H1 (cell line): ENCODE measurements around the gene LRTM2. TPM values are rescaled to one million over a fixed set of nuclear protein-coding genes. Genes with fewer than 3 reads are reported as not detected.

Experiments
- CTCF ChIA-PET: fragments of 300-600 bp; sonication (Branson Sonifier 250); formaldehyde crosslinking; loops from one replicate; lab custom pipeline; 2021; ENCODE audit not compliant: partially characterized antibody; lab: Charles Lee
- POLR2A ChIA-PET: fragments of 300-600 bp; sonication (Branson Sonifier 250); formaldehyde crosslinking; loops from one replicate; lab custom pipeline; 2021; ENCODE audit warnings: inconsistent platforms; ENCODE audit not compliant: partially characterized antibody; lab: Charles Lee
- DNase-seq, 2 experiments: peaks; one replicate each; pipeline versions ENCODE4 v3.0.0 to v3.0.0-alpha.2; 2010 to 2022; ENCODE audit warnings: low spot score in 2 of 2, low read depth in 1 of 2, mixed read lengths in 1 of 2
- FAIRE-seq: peaks from 2 replicates; lab custom pipeline; 2011; peaks lifted over from hg19 to GRCh38; lab: Jason Lieb, UNC
- H2AFZ ChIP-seq: 2 replicates; pipeline ENCODE4 v1.8.1; 2012; ENCODE audit warnings: low read length, inconsistent platforms
- H2AK5ac ChIP-seq: 2 replicates; pipeline ENCODE4 v1.6.1; 2013; ENCODE audit warnings: low read depth, low read length
- H2BK120ac ChIP-seq: replicated peaks from 2 replicates; pipeline ENCODE3; 2013; ENCODE audit warnings: low read depth, low read length, inconsistent platforms
- H2BK12ac ChIP-seq: 2 replicates; pipeline ENCODE4 v1.6.1; 2013; ENCODE audit warnings: low read depth, low read length
- H2BK15ac ChIP-seq: 2 replicates; pipeline ENCODE4 v1.6.1; 2013; ENCODE audit warnings: low read length
- H2BK20ac ChIP-seq: 2 replicates; pipeline ENCODE4 v1.6.1; 2013; ENCODE audit warnings: low read length
- H2BK5ac ChIP-seq: 2 replicates; pipeline ENCODE4 v1.6.1; 2013; ENCODE audit warnings: low read depth, low read length
- H3K14ac ChIP-seq: 2 replicates; pipeline ENCODE4 v1.6.1; 2013; ENCODE audit warnings: inconsistent platforms; ENCODE audit not compliant: insufficient read length
- H3K18ac ChIP-seq: 2 replicates; pipeline ENCODE4 v1.6.1; 2013; ENCODE audit warnings: low read length; ENCODE audit errors: extremely low read depth
- H3K23ac ChIP-seq: 2 replicates; pipeline ENCODE4 v1.6.1; 2013; ENCODE audit warnings: inconsistent platforms; ENCODE audit not compliant: insufficient read length
- H3K23me2 ChIP-seq: 2 replicates; pipeline ENCODE4 v1.6.1; 2013; ENCODE audit warnings: low read depth, low read length
- H3K27ac ChIP-seq: 2 replicates; pipeline ENCODE4 v1.6.1; 2011; ENCODE audit warnings: low read depth, low read length, inconsistent platforms
- H3K27me3 ChIP-seq, 4 experiments: replicated peaks in 1 of 4; 1 replicate in 1 of 4; 2 replicates in 3 of 4; pipeline versions ENCODE4 v1.6.1 to v1.8.1; 2011 to 2013; ENCODE audit warnings: low read length in 3 of 4, mild to moderate bottlenecking in 3 of 4, inconsistent platforms in 2 of 4, mixed read lengths in 2 of 4, moderate library complexity in 1 of 4; ENCODE audit not compliant: control insufficient read depth in 3 of 4, insufficient read depth in 3 of 4; ENCODE audit errors: extremely low read depth in 1 of 4
- H3K36me3 ChIP-seq, 4 experiments: 2 replicates each; pipeline versions ENCODE4 v1.6.1 to v1.8.1; 2011 to 2013; ENCODE audit warnings: mild to moderate bottlenecking in 4 of 4, low read length in 3 of 4, moderate library complexity in 2 of 4, control low read depth in 1 of 4, inconsistent platforms in 1 of 4; ENCODE audit not compliant: insufficient read depth in 4 of 4, control insufficient read depth in 2 of 4
- H3K4ac ChIP-seq: replicated peaks from 2 replicates; pipeline ENCODE3; 2013; ENCODE audit warnings: low read length, low read depth, mixed read lengths, inconsistent platforms; ENCODE audit not compliant: insufficient read length
- H3K4me1 ChIP-seq, 4 experiments: replicated peaks in 1 of 4; 1 replicate in 1 of 4; 2 replicates in 3 of 4; pipeline versions ENCODE4 v1.6.1 to v1.8.1; 2011 to 2013; ENCODE audit warnings: low read length in 3 of 4, inconsistent platforms in 2 of 4, mixed read lengths in 1 of 4; ENCODE audit not compliant: insufficient read depth in 4 of 4, control insufficient read depth in 3 of 4
- H3K4me2 ChIP-seq, 2 experiments: 2 replicates each; pipeline versions ENCODE4 v1.6.1 to v1.8.1; 2011 to 2013; ENCODE audit warnings: low read depth in 2 of 2, low read length in 2 of 2, control low read depth in 1 of 2, inconsistent platforms in 1 of 2, mild to moderate bottlenecking in 1 of 2; ENCODE audit not compliant: insufficient read depth in 1 of 2
- H3K4me3 ChIP-seq, 4 experiments: fragments of 200-600, 300-600 bp in 1 of 4; sonication (generic), shearing (Covaris generic), sonication (Bioruptor Twin) in 1 of 4; 2 replicates each; pipeline versions ENCODE4 v1.5.1 to v1.8.1; 2011 to 2016; ENCODE audit warnings: low read length in 4 of 4, low read depth in 3 of 4, control low read depth in 2 of 4, inconsistent platforms in 2 of 4, mild to moderate bottlenecking in 2 of 4, mixed read lengths in 1 of 4, moderate library complexity in 1 of 4; ENCODE audit not compliant: insufficient read depth in 2 of 4; ENCODE audit errors: extremely low read depth in 1 of 4
- H3K56ac ChIP-seq: replicated peaks from 2 replicates; pipeline ENCODE3; 2013; ENCODE audit warnings: low read depth, mild to moderate bottlenecking, mixed read lengths, low read length, inconsistent platforms; ENCODE audit not compliant: insufficient read length
- H3K79me1 ChIP-seq: 2 replicates; pipeline ENCODE4 v1.6.1; 2013; ENCODE audit warnings: low read depth, low read length, control low read depth
- H3K79me2 ChIP-seq, 2 experiments: 2 replicates each; pipeline versions ENCODE4 v1.6.1 to v1.8.1; 2012 to 2013; ENCODE audit warnings: low read length in 2 of 2, mild to moderate bottlenecking in 2 of 2, inconsistent platforms in 1 of 2; ENCODE audit not compliant: insufficient read depth in 2 of 2, control insufficient read depth in 1 of 2
- H3K9ac ChIP-seq, 4 experiments: replicated peaks in 1 of 4; 1 replicate in 1 of 4; 2 replicates in 3 of 4; pipeline versions ENCODE4 v1.6.1 to v1.8.1; 2011 to 2013; ENCODE audit warnings: low read depth in 3 of 4, low read length in 3 of 4, control low read depth in 2 of 4, mild to moderate bottlenecking in 2 of 4, moderate library complexity in 2 of 4, inconsistent platforms in 1 of 4; ENCODE audit errors: extremely low read depth in 1 of 4
- H3K9me3 ChIP-seq, 2 experiments: 2 replicates each; pipeline versions ENCODE4 v1.6.1 to v1.8.1; 2012 to 2013; ENCODE audit warnings: mild to moderate bottlenecking in 2 of 2, moderate library complexity in 2 of 2, control low read depth in 1 of 2, inconsistent platforms in 1 of 2, low read depth in 1 of 2, low read length in 1 of 2, mixed read lengths in 1 of 2; ENCODE audit not compliant: insufficient read depth in 2 of 2
- H4K20me1 ChIP-seq, 2 experiments: replicated peaks in 1 of 2; 2 replicates each; pipeline versions ENCODE3 to v1.8.1; 2011 to 2013; ENCODE audit warnings: inconsistent platforms in 2 of 2, low read length in 2 of 2, mild to moderate bottlenecking in 1 of 2; ENCODE audit not compliant: insufficient read depth in 2 of 2, control insufficient read depth in 1 of 2
- H4K5ac ChIP-seq: 2 replicates; pipeline ENCODE4 v1.6.1; 2013; ENCODE audit warnings: low read length, low read depth, mixed read lengths, inconsistent platforms; ENCODE audit not compliant: insufficient read length
- H4K8ac ChIP-seq: 2 replicates; pipeline ENCODE4 v1.8.0; 2013; ENCODE audit warnings: mild to moderate bottlenecking, moderate library complexity, low read length, inconsistent platforms; ENCODE audit not compliant: insufficient read depth; ENCODE audit errors: extremely low read depth
- H4K91ac ChIP-seq: replicated peaks from 2 replicates; pipeline ENCODE3; 2013; ENCODE audit warnings: low read length, mixed read lengths, inconsistent platforms; ENCODE audit not compliant: insufficient read length
- CBX8 ChIP-seq: fragments of 300-800, 300-1000 bp; sonication (generic); IDR thresholded peaks from 2 replicates; pipeline ENCODE4 v1.7.1; 2016; ENCODE audit warnings: low read depth, low read length, borderline replicate concordance
- CEBPB ChIP-seq: IDR thresholded peaks from 2 replicates; pipeline ENCODE4 v1.6.1; 2012; ENCODE audit warnings: low read depth, low read length
- EP300 ChIP-seq, 2 experiments: IDR thresholded peaks; 1 replicate in 1 of 2; 2 replicates in 1 of 2; pipeline ENCODE4 v1.6.1; 2011 to 2012; ENCODE audit warnings: low read depth in 2 of 2, low read length in 2 of 2, mild to moderate bottlenecking in 2 of 2, borderline replicate concordance in 1 of 2, inconsistent platforms in 1 of 2, moderate library complexity in 1 of 2
- EZH2 ChIP-seq: fragments of 200-600 bp; sonication (generic); IDR thresholded peaks from 2 replicates; pipeline ENCODE4 v1.7.1; 2012; ENCODE audit warnings: low read depth, mild to moderate bottlenecking, moderate library complexity, low read length, inconsistent platforms; ENCODE audit not compliant: severe bottlenecking
- KDM1A ChIP-seq: fragments of 200-600, 300-600 bp; sonication (generic); IDR thresholded peaks from 2 replicates; pipeline ENCODE4 v1.7.1; 2016; ENCODE audit warnings: mild to moderate bottlenecking, low read length, borderline replicate concordance
- NRF1 ChIP-seq: IDR thresholded peaks from 2 replicates; pipeline ENCODE4 v1.6.1; 2011; ENCODE audit warnings: mild to moderate bottlenecking, low read depth, low read length, improper control_type of control experiment
- SP2 ChIP-seq: IDR thresholded peaks from 2 replicates; pipeline ENCODE4 v1.6.1; 2012; ENCODE audit warnings: mild to moderate bottlenecking, low read length, inconsistent platforms
- SP4 ChIP-seq: IDR thresholded peaks from 2 replicates; pipeline ENCODE4 v1.6.1; 2012; ENCODE audit warnings: low read length, inconsistent platforms
- TAF1 ChIP-seq: IDR thresholded peaks from 2 replicates; pipeline ENCODE4 v1.6.1; 2011; ENCODE audit warnings: mild to moderate bottlenecking, low read depth, low read length
- TBP ChIP-seq: IDR thresholded peaks from 2 replicates; pipeline ENCODE4 v1.6.1; 2011; ENCODE audit warnings: low read depth, low read length, improper control_type of control experiment
- TCF12 ChIP-seq: IDR thresholded peaks from 2 replicates; pipeline ENCODE4 v1.6.1; 2011; ENCODE audit warnings: low read depth, mild to moderate bottlenecking, low read length
- TEAD4 ChIP-seq: IDR thresholded peaks from 2 replicates; pipeline ENCODE4 v1.6.1; 2012; ENCODE audit warnings: low read depth, low read length, inconsistent platforms, mixed read lengths
- ZNF274 ChIP-seq: IDR thresholded peaks from 2 replicates; pipeline ENCODE4 v1.7.0; 2012; ENCODE audit warnings: low read length, borderline replicate concordance; ENCODE audit errors: extremely low read depth
- WGBS, 2 experiments: shearing (Covaris generic) in 1 of 2; methylation state at CpG; one replicate each; pipeline versions ENCODE4 v1.1.6 to v1.1.7; 2013 to 2015; ENCODE audit warnings: low lambda C conversion rate in 2 of 2, mixed read lengths in 2 of 2, inconsistent platforms in 1 of 2, low coverage in 1 of 2, missing lambda C conversion rate in 1 of 2; ENCODE audit not compliant: insufficient replicate concordance in 2 of 2, insufficient coverage in 1 of 2, insufficient read length in 1 of 2; ENCODE audit errors: extremely low coverage in 1 of 2, missing lambda C conversion rate in 1 of 2; 5-methylcytosine and 5-hydroxymethylcytosine counted together
- polyA plus RNA-seq, 7 experiments: library from polyadenylated mRNA; depleted of rRNA in 3 of 7; stranded (reverse) in 5 of 7; unstranded in 2 of 7; fragments of >200 nt in 5 of 7; fragments of 200-250 nt in 2 of 7; gene quantifications; 1 replicate in 5 of 7; 2 replicates in 1 of 7; 4 replicates in 1 of 7; pipeline versions ENCODE4 v1.2.1 to v1.2.3, GENCODE V29; 2011 to 2013; ENCODE audit warnings: missing spikeins in 2 of 7, mixed read lengths in 2 of 7
- total RNA-seq: library from RNA; stranded (reverse); fragmentation: NEBNext Ultra II Directional; extraction: Animal tissue kit (Norgen Biotek cat#: 25700); gene quantifications from 2 replicates; pipeline ENCODE4 v1.2.1, GENCODE V29; 2021
- TF ChIP-seq, protein P1 (sequence below): IDR thresholded peaks from 2 replicates; pipeline ENCODE4 v1.6.1; 2012; ENCODE audit warnings: inconsistent platforms

Gene LRTM2
- total and polyA plus RNA-seq, 2 of the 8 experiments (the other 6 are each of a cell fraction or from before 2014, with no cell fraction given), result 0.06 TPM; not detected in 1

DNA sequence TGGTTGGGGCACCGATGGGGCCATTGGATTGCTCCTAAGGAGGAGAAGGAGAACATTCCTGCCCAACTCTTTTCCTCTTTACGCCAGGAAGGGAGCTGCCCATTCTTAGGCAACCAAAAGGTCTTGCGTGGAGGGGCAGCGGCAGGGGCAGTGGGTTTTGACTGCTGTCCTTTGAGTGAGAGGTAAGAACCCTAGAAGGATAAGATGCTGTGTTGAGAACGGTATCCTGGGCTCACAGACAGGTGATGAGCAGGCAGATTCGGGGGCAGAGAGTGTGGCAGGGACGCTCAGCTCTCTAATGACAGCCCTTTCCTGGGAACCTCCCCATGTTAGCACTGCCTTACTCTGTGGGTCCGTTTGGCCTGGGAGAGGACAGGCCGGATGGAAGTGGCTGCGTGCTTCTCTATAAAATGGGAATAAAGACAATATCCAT is 13.2 kb downstream of the LRTM2 start:
- peaks cover 0 to 13% (median 7%) of the 10 kb centered on the region in 4 experiments; a peak in 5 of 7 replicates for H3K4me1 ChIP-seq
- no peak overlapping the region for H3K27ac ChIP-seq
- H4K20me1 ChIP-seq, result peaks cover 0 to 4% of the 10 kb centered on the region in 2 experiments
- ChIA-PET CTCF (interaction anchor here (0.7 to 3.0 kb wide), 11 partner anchors 9 to 199 kb away, joined by 3 to 20 read pairs (median 4); no protein-coding TSS in a partner anchor), POLR2A (interaction anchor here (0.7 kb wide), 1 partner anchor 52 kb away, joined by 3 read pairs; no protein-coding TSS in a partner anchor)
- H3K14ac ChIP-seq, result no peak overlapping the region
- H2BK120ac ChIP-seq, result no peak overlapping the region
- no peak overlapping the region for H2BK20ac ChIP-seq
- no peak overlapping the region for H3K4ac ChIP-seq
- no peak overlapping the region for H3K9ac ChIP-seq
- FAIRE-seq, result no peak
- H3K23ac ChIP-seq, result no peak overlapping the region
- H2BK12ac ChIP-seq, result no peak overlapping the region
- H3K18ac ChIP-seq, result no peak overlapping the region
- no peak overlapping the region for H2AK5ac ChIP-seq
- H2BK15ac ChIP-seq, result no peak overlapping the region
- no peaks in the 10 kb centered on the region for H3K36me3 ChIP-seq
- H4K5ac ChIP-seq, result no peak overlapping the region
- H3K9me3 ChIP-seq, result no peaks in the 10 kb centered on the region
- no peaks in the 10 kb centered on the region for H3K79me2 ChIP-seq
- no peak overlapping the region for H2AFZ ChIP-seq
- peaks cover 3% of the 10 kb centered on the region; the same call in 1 of the 2 replicates for H3K23me2 ChIP-seq
- DNase-seq, result no peak
- no peak overlapping the region for H4K91ac ChIP-seq
- WGBS, 2 experiments, result 87% methylated on average over 10 of the region's 10 CpGs; no CpG with 5 or more reads in 1 of the 2 experiments
- H2BK5ac ChIP-seq, result no peak overlapping the region
- peaks cover 0 to 5% (median 2%) of the 10 kb centered on the region in 4 experiments; a peak in 3 of 7 replicates for H3K27me3 ChIP-seq
- H3K56ac ChIP-seq, result no peak overlapping the region
- no peak overlapping the region for H3K4me2 ChIP-seq
- H3K79me1 ChIP-seq, result no peaks in the 10 kb centered on the region; the same call in 1 of the 2 replicates
- no peak overlapping the region for H4K8ac ChIP-seq
- H3K4me3 ChIP-seq, result no peak overlapping the region
- no peak for TF ChIP-seq CEBPB
- TF ChIP-seq KDM1A, result no peak
- no peak for TF ChIP-seq SP2
- no peak for TF ChIP-seq TBP
- TF ChIP-seq EP300 (IDR thresholded peaks at IDR 0.05; ENCODE audit: borderline replicate concordance in 1 of 2, low read depth in 2 of 2, low read length in 2 of 2), result no peak
- no peak for TF ChIP-seq EZH2
- TF ChIP-seq TAF1, result no peak
- TF ChIP-seq SP4, result no peak
- TF ChIP-seq ZNF274, result no peak
- TF ChIP-seq TCF12, result no peak
- TF ChIP-seq NRF1, result no peak
- TF ChIP-seq TEAD4, result no peak
- TF ChIP-seq, protein P1, sequence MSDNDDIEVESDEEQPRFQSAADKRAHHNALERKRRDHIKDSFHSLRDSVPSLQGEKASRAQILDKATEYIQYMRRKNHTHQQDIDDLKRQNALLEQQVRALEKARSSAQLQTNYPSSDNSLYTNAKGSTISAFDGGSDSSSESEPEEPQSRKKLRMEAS, result no peak
- no peak for TF ChIP-seq CBX8
